SJCRH30 (cell line): ENCODE data around the gene MCCD1. TPM values are rescaled to one million over a fixed set of nuclear protein-coding genes. Genes with fewer than 3 reads are reported as not detected.
A peak's percentile ranks its signal among the peaks of the same experiment; 100 is the strongest.

ENCODE experiments used
- DNase-seq, 2 experiments: peaks; one replicate each; pipeline ENCODE4 v3.0.0-alpha.2; 2015 to 2020
- H3K27ac ChIP-seq: fragments of 250-450 bp; sonication (Bioruptor Pico); 2 replicates; pipeline ENCODE4 v1.5.1; 2020; ENCODE audit warnings: mild to moderate bottlenecking, moderate library complexity
- H3K27me3 ChIP-seq: fragments of 250-450 bp; sonication (Bioruptor Pico); 2 replicates; pipeline ENCODE4 v1.5.1; 2020; ENCODE audit warnings: mild to moderate bottlenecking, moderate library complexity
- H3K36me3 ChIP-seq: fragments of 250-450 bp; sonication (Bioruptor Pico); 2 replicates; pipeline ENCODE4 v1.5.1; 2020; ENCODE audit warnings: mild to moderate bottlenecking, moderate library complexity
- H3K4me1 ChIP-seq: fragments of 250-450 bp; sonication (Bioruptor Pico); 2 replicates; pipeline ENCODE4 v1.5.1; 2020; ENCODE audit warnings: mild to moderate bottlenecking, moderate library complexity
- H3K4me3 ChIP-seq: fragments of 250-450 bp; sonication (Bioruptor Pico); 2 replicates; pipeline ENCODE4 v1.5.1; 2020; ENCODE audit warnings: mild to moderate bottlenecking, moderate library complexity
- H3K9me3 ChIP-seq: fragments of 250-450 bp; sonication (Bioruptor Pico); replicated peaks from 2 replicates; pipeline ENCODE4 v1.5.1; 2020; ENCODE audit warnings: mild to moderate bottlenecking, moderate library complexity
- total RNA-seq: library from RNA; depleted of rRNA; stranded (reverse); fragments of >200 nt; shearing (Covaris generic); gene quantifications from 2 replicates; pipeline ENCODE4 v1.2.3, GENCODE V29; 2014

The MCCD1 gene
- total RNA-seq, 1 experiment from 2014 or later = not detected

DNA sequence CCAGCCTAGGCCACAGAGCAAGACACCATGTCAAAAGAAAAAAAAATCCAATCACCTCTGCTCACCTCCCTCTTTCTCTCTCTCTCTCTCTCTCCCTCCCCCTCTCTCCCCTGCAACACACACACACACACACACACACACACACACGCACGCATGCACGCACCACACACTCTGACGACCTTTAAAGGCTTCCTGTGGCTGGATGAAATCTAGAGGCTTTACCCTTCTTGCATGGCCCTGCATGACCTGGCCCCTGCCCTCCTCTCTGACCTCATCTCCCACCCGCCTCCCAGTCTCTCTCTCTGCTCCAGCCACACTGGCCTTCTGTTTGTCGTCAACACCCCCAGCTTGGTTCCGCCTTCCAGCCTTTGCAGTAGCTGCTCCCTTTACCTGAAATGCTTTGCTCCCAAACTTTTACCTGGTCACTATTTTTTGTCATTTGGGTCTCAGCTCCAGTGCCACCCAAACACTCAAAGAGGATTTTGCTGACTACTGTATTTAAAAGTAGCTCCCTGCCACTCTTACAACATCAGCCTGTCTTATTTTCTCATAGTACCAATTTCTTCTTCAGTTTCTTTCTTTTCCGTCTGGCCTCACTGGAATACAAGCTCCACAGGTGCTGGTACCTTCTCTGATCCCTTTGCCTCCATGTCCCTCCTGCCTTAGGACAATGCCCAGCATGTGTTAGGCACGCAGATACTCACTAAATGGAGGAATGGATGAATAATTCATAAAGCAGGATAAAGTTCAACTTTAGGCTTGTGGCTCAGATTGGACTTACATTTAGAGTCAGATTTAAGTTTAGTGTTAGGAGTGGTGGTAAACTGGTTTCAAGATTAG lies 39.0 kb downstream of the MCCD1 start:
- H3K27me3 ChIP-seq = peaks cover 14% of the 10 kb centered on the region; the same call in 1 of the 2 replicates
- no peak overlapping the region for H3K27ac ChIP-seq
- H3K4me1 ChIP-seq = peaks cover 10% of the 10 kb centered on the region; the same call in 1 of the 2 replicates
- DNase-seq = no peak
- H3K4me3 ChIP-seq = no peak overlapping the region
- H3K9me3 ChIP-seq = no peaks in the 10 kb centered on the region
- no peaks in the 10 kb centered on the region for H3K36me3 ChIP-seq

DNA sequence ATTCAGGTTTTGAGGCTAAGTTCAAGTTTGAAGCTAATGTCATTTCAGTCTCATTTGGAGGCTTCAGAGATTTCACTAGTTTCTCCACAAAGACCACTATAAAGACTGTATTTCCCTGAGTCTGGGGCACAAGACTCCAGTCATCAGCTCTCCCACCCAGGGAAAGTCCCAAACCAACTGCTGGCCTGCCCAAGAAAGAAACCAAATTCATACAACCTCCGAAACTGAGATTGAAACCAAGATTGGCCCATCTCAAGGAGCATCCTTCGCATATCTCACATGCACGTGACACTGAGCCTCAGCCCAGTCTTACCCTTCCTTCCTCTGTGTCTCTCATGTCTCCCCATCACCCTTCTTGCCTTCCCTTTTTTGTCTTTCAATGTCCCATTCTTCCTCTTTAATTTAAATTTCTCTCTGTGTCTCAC lies 39.8 kb downstream of the MCCD1 start:
- no peak for DNase-seq
- H3K4me1 ChIP-seq = peaks cover 3% of the 10 kb centered on the region; the same call in 1 of the 2 replicates
- peaks cover 14% of the 10 kb centered on the region; the same call in 1 of the 2 replicates for H3K27me3 ChIP-seq
- H3K27ac ChIP-seq = no peak overlapping the region
- H3K9me3 ChIP-seq = no peaks in the 10 kb centered on the region
- H3K4me3 ChIP-seq = no peak overlapping the region
- no peaks in the 10 kb centered on the region for H3K36me3 ChIP-seq

DNA sequence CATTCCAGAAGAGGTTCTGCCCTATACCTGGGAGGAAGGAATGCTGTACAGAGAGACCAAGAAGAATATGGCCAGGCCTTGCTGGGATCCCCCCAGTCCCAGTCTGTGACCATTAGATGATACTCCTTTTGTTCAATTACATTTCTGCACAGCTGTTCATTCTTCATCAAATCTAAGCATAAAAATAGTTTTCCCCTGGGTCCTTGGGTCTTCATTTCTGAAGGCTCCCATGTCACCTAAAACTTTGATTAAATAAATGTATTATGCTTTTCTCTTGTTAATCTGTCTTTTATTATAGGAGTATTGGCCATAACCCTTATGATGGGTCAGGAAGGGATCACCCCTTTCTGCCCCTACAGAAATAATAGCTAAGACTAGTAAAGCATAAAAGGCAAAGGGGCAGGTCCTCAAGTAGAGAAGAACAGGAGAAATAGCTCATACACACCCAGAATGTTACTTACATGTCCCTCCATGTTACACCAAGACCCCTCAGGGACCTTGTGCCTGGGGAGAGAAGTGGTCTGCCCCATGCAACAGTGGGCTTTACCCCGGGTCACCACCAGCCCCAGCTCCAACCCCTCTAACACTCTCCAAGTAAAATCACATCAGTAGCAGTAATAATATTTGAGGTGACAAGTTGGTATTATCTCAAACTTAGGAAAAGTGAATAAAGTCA lies 41.2 kb downstream of the MCCD1 start:
- no peak overlapping the region for H3K4me3 ChIP-seq
- no peaks in the 10 kb centered on the region for H3K36me3 ChIP-seq
- H3K27ac ChIP-seq = no peak overlapping the region
- H3K27me3 ChIP-seq = peaks cover 14% of the 10 kb centered on the region; the same call in 1 of the 2 replicates
- no peak for DNase-seq
- H3K9me3 ChIP-seq = no peaks in the 10 kb centered on the region
- no peaks in the 10 kb centered on the region for H3K4me1 ChIP-seq

DNA sequence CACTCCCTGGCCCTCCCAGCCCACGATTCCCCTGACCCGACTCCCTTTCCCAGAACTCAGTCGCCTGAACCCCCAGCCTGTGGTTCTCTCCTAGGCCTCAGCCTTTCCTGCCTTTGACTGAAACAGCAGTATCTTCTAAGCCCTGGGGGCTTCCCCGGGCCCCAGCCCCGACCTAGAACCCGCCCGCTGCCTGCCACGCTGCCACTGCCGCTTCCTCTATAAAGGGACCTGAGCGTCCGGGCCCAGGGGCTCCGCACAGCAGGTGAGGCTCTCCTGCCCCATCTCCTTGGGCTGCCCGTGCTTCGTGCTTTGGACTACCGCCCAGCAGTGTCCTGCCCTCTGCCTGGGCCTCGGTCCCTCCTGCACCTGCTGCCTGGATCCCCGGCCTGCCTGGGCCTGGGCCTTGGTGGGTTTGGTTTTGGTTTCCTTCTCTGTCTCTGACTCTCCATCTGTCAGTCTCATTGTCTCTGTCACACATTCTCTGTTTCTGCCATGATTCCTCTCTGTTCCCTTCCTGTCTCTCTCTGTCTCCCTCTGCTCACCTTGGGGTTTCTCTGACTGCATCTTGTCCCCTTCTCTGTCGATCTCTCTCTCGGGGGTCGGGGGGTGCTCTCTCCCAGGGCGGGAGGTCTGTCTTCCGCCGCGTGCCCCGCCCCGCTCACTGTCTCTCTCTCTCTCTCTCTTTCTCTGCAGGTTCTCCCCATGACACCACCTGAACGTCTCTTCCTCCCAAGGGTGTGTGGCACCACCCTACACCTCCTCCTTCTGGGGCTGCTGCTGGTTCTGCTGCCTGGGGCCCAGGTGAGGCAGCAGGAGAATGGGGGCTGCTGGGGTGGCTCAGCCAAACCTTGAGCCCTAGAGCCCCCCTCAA lies 43.5 kb downstream of the MCCD1 start, which contains the start of gene LTA:
Gene LTA (plus strand): TSS at position 249 of the 871 bp plus-strand sequence. CDS start 454 bp downstream, at position 703.
- Histone ChIP-seq H3K27me3 (peaks cover 14% of the 10 kb centered on the region; the same call in 1 of the 2 replicates), H3K9me3 (no peaks in the 10 kb centered on the region), H3K36me3 (no peaks in the 10 kb centered on the region), H3K4me1 (no peaks in the 10 kb centered on the region), H3K4me3 (no peak within 1 kb of the TSS), H3K27ac (no peak within 1 kb of the TSS)
- DNase-seq = no peak

DNA sequence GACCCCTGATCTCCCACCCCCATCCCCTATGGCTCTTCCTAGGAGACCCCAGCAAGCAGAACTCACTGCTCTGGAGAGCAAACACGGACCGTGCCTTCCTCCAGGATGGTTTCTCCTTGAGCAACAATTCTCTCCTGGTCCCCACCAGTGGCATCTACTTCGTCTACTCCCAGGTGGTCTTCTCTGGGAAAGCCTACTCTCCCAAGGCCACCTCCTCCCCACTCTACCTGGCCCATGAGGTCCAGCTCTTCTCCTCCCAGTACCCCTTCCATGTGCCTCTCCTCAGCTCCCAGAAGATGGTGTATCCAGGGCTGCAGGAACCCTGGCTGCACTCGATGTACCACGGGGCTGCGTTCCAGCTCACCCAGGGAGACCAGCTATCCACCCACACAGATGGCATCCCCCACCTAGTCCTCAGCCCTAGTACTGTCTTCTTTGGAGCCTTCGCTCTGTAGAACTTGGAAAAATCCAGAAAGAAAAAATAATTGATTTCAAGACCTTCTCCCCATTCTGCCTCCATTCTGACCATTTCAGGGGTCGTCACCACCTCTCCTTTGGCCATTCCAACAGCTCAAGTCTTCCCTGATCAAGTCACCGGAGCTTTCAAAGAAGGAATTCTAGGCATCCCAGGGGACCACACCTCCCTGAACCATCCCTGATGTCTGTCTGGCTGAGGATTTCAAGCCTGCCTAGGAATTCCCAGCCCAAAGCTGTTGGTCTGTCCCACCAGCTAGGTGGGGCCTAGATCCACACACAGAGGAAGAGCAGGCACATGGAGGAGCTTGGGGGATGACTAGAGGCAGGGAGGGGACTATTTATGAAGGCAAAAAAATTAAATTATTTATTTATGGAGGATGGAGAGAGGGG lies 44.7 kb downstream of the MCCD1 start:
- H3K4me1 ChIP-seq = no peaks in the 10 kb centered on the region
- no peaks in the 10 kb centered on the region for H3K9me3 ChIP-seq
- peaks cover 14% of the 10 kb centered on the region; the same call in 1 of the 2 replicates for H3K27me3 ChIP-seq
- H3K36me3 ChIP-seq = no peaks in the 10 kb centered on the region
- H3K27ac ChIP-seq = no peak overlapping the region
- DNase-seq = no peak
- H3K4me3 ChIP-seq = no peak overlapping the region

DNA sequence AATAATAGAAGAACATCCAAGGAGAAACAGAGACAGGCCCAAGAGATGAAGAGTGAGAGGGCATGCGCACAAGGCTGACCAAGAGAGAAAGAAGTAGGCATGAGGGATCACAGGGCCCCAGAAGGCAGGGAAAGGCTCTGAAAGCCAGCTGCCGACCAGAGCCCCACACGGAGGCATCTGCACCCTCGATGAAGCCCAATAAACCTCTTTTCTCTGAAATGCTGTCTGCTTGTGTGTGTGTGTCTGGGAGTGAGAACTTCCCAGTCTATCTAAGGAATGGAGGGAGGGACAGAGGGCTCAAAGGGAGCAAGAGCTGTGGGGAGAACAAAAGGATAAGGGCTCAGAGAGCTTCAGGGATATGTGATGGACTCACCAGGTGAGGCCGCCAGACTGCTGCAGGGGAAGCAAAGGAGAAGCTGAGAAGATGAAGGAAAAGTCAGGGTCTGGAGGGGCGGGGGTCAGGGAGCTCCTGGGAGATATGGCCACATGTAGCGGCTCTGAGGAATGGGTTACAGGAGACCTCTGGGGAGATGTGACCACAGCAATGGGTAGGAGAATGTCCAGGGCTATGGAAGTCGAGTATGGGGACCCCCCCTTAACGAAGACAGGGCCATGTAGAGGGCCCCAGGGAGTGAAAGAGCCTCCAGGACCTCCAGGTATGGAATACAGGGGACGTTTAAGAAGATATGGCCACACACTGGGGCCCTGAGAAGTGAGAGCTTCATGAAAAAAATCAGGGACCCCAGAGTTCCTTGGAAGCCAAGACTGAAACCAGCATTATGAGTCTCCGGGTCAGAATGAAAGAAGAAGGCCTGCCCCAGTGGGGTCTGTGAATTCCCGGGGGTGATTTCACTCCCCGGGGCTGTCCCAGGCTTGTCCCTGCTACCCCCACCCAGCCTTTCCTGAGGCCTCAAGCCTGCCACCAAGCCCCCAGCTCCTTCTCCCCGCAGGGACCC lies 45.6 kb downstream of the MCCD1 start:
- Histone ChIP-seq H3K36me3 (no peaks in the 10 kb centered on the region), H3K27me3 (peaks cover 14% of the 10 kb centered on the region; the same call in 1 of the 2 replicates), H3K27ac (no peak overlapping the region), H3K4me3 (no peak overlapping the region), H3K4me1 (no peaks in the 10 kb centered on the region), H3K9me3 (no peaks in the 10 kb centered on the region)
- no peak for DNase-seq

DNA sequence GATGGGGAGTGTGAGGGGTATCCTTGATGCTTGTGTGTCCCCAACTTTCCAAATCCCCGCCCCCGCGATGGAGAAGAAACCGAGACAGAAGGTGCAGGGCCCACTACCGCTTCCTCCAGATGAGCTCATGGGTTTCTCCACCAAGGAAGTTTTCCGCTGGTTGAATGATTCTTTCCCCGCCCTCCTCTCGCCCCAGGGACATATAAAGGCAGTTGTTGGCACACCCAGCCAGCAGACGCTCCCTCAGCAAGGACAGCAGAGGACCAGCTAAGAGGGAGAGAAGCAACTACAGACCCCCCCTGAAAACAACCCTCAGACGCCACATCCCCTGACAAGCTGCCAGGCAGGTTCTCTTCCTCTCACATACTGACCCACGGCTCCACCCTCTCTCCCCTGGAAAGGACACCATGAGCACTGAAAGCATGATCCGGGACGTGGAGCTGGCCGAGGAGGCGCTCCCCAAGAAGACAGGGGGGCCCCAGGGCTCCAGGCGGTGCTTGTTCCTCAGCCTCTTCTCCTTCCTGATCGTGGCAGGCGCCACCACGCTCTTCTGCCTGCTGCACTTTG lies 46.7 kb downstream of the MCCD1 start, which contains the start of gene TNF:
Gene TNF (plus strand): TSS at position 231 of the 567 bp plus-strand sequence. CDS start 177 bp downstream, at position 408.
- Histone ChIP-seq H3K36me3 (no peaks in the 10 kb centered on the region), H3K4me3 (no peak within 1 kb of the TSS), H3K4me1 (no peaks in the 10 kb centered on the region), H3K27me3 (peaks cover 14% of the 10 kb centered on the region; the same call in 1 of the 2 replicates), H3K27ac (no peak within 1 kb of the TSS), H3K9me3 (no peaks in the 10 kb centered on the region)
- no peak for DNase-seq

DNA sequence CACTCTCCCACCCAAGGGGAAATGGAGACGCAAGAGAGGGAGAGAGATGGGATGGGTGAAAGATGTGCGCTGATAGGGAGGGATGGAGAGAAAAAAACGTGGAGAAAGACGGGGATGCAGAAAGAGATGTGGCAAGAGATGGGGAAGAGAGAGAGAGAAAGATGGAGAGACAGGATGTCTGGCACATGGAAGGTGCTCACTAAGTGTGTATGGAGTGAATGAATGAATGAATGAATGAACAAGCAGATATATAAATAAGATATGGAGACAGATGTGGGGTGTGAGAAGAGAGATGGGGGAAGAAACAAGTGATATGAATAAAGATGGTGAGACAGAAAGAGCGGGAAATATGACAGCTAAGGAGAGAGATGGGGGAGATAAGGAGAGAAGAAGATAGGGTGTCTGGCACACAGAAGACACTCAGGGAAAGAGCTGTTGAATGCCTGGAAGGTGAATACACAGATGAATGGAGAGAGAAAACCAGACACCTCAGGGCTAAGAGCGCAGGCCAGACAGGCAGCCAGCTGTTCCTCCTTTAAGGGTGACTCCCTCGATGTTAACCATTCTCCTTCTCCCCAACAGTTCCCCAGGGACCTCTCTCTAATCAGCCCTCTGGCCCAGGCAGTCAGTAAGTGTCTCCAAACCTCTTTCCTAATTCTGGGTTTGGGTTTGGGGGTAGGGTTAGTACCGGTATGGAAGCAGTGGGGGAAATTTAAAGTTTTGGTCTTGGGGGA lies 47.4 kb downstream of the MCCD1 start:
- no peak overlapping the region for H3K27ac ChIP-seq
- no peaks in the 10 kb centered on the region for H3K9me3 ChIP-seq
- no peak overlapping the region for H3K4me3 ChIP-seq
- peak; percentile 7 to 21 for DNase-seq
- H3K4me1 ChIP-seq = no peaks in the 10 kb centered on the region
- no peaks in the 10 kb centered on the region for H3K36me3 ChIP-seq
- peaks cover 14% of the 10 kb centered on the region; the same call in 1 of the 2 replicates for H3K27me3 ChIP-seq

DNA sequence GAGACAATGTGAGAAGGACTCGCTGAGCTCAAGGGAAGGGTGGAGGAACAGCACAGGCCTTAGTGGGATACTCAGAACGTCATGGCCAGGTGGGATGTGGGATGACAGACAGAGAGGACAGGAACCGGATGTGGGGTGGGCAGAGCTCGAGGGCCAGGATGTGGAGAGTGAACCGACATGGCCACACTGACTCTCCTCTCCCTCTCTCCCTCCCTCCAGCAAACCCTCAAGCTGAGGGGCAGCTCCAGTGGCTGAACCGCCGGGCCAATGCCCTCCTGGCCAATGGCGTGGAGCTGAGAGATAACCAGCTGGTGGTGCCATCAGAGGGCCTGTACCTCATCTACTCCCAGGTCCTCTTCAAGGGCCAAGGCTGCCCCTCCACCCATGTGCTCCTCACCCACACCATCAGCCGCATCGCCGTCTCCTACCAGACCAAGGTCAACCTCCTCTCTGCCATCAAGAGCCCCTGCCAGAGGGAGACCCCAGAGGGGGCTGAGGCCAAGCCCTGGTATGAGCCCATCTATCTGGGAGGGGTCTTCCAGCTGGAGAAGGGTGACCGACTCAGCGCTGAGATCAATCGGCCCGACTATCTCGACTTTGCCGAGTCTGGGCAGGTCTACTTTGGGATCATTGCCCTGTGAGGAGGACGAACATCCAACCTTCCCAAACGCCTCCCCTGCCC lies 48.3 kb downstream of the MCCD1 start:
- Histone ChIP-seq H3K9me3 (no peaks in the 10 kb centered on the region), H3K36me3 (no peaks in the 10 kb centered on the region), H3K4me1 (no peaks in the 10 kb centered on the region), H3K4me3 (no peak overlapping the region), H3K27ac (no peak overlapping the region), H3K27me3 (peaks cover 5% of the 10 kb centered on the region; the same call in 1 of the 2 replicates)
- DNase-seq = no peak

DNA sequence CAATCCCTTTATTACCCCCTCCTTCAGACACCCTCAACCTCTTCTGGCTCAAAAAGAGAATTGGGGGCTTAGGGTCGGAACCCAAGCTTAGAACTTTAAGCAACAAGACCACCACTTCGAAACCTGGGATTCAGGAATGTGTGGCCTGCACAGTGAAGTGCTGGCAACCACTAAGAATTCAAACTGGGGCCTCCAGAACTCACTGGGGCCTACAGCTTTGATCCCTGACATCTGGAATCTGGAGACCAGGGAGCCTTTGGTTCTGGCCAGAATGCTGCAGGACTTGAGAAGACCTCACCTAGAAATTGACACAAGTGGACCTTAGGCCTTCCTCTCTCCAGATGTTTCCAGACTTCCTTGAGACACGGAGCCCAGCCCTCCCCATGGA lies 48.8 kb downstream of the MCCD1 start:
- Histone ChIP-seq H3K27me3 (peaks cover 2% of the 10 kb centered on the region; the same call in 1 of the 2 replicates), H3K27ac (no peak overlapping the region), H3K9me3 (no peaks in the 10 kb centered on the region), H3K4me3 (no peak overlapping the region), H3K4me1 (no peaks in the 10 kb centered on the region), H3K36me3 (no peaks in the 10 kb centered on the region)
- no peak for DNase-seq

DNA sequence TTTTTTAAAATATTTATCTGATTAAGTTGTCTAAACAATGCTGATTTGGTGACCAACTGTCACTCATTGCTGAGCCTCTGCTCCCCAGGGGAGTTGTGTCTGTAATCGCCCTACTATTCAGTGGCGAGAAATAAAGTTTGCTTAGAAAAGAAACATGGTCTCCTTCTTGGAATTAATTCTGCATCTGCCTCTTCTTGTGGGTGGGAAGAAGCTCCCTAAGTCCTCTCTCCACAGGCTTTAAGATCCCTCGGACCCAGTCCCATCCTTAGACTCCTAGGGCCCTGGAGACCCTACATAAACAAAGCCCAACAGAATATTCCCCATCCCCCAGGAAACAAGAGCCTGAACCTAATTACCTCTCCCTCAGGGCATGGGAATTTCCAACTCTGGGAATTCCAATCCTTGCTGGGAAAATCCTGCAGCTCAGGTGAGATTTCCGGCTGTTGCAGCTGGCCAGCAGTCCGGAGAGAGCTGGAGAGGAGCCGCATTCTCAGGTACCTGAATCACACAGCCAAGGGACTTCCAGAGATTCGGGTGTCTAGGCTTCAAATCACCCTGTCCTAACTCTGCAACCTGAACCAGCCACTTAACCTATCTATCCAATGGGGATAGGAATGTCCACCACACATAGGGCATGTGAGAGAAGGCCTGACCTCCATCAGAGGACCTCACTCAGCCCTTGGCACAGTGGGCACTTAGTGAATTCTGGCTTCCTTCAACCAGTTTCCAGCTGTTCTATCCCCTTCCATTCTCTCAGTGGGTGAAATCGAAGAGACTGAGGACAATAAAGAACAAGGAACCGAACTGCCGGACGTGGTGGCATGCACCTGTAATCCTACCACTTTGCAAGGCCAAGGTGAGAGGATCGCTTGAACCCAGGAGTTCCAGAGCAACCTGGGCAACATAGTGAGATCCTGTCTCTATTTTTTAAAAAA lies 49.7 kb downstream of the MCCD1 start:
- Histone ChIP-seq H3K36me3 (no peaks in the 10 kb centered on the region), H3K9me3 (no peaks in the 10 kb centered on the region), H3K27ac (no peak overlapping the region), H3K4me1 (no peaks in the 10 kb centered on the region), H3K4me3 (no peak overlapping the region), H3K27me3 (no peaks in the 10 kb centered on the region; the same call in 1 of the 2 replicates)
- DNase-seq = no peak
